Measurements from ENCODE around the gene GSS.

GSS gene

DNA sequence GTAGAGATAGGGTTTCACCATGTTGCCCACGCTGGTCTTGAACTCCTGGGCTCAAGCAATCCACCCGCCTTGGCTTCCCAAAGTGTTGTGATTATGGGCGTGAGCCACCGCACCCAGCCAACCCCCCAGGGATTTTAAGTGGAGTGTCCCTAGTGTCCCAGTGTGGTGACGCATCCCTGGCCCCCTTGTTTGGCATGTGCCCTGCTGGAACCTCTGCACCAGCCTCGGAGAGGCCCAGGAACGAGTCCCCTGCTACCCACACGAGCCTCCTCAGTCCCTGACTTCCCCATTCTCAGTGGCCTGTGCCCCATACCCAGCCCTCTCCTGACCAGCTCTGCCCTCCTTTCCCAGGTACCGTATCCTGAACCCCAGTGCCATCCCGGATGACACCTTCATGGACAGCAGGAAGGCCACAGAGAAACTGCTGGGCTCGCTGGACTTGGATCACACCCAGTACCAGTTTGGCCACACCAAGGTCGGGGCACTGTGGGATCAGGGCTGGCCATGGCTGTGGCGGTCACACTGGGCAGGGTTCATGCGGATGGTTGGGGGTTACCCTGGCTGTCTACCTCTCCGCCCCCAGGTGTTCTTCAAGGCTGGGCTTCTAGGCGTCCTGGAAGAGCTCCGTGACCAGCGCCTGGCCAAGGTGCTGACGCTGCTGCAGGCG lies 37.3 kb upstream of the GSS start:
- no peak for DNase-seq

DNA sequence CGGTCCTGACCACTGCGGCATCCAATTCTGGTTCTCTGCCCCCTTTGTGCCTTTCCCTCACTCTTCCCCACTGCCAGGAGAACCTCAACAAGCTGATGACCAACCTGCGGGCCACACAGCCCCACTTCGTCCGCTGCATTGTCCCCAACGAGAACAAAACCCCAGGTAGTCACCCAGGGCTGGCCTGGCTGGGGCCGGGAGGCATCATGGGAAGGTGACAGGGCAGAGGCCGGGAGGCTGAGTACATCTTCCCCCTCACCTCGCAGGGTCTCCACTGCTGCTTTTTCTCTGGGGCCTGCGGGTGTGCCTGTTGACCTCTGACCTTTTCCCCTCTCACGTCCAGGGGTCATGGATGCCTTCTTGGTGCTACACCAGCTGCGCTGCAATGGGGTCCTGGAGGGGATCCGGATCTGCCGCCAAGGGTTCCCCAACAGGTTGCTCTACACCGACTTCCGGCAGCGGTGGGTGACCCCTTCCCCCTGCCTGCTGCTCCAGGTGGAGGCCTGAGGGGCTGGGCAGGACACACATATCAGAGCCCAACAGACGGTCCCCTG lies 35.1 kb upstream of the GSS start:
- no peak for DNase-seq

GRCh38 chr20:34990231-34990630 lies 34.6 kb upstream of the GSS start:
- no peak for DNase-seq

GRCh38 chr20:34989670-34990069 lies 34.1 kb upstream of the GSS start:
- no peak for DNase-seq

- DNase-seq, result no peak
Measured at GRCh38 chr20:34989118-34989517, 33.5 kb upstream of the GSS start.

GRCh38 chr20:34988191-34988540 lies 32.6 kb upstream of the GSS start:
- no peak for DNase-seq

- DNase-seq, result no peak
Measured at GRCh38 chr20:34987288-34988190, 31.9 kb upstream of the GSS start.

DNA sequence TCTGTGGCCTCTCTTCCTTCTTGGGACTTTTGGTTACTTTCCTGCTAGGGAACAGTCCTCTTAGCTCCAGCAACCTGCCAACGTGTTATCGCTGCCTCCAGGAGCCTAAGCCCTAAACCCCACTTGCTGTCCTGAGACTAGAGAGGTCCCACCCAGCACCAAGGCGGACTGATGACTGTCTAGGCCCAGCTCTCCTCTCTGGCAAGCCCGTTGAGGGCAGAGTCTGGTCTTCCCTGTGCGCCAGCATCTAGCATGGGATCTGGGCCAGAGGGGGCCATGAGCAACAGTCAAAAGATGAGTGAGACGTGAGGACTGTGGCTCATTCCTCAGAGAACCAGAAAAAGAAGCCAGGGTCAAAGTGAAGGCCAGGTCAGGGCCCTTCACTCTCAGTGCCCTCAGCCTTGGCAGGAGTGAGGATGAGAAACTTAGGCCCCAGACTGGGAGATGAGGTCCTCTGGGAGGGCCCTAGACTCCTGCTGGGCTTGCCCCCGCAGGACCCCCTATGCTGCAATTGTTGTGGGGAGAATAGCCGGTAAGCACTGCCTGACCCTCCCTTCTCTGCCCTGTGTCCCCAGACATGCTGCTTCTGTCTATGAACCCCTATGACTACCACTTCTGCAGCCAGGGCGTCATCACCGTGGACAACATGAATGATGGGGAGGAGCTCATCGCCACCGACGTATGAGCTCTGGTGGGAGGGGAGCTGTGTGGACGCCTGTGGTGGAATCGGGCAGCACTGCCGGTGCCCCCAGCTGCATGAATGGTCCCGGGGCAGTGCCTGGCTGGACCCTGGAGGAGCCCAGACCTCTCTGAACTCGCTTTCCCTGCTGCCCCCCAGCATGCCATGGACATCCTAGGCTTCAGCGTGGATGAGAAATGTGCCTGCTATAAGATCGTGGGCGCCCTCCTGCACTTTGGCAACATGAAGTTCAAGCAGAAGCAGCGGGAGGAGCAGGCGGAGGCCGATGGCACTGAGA lies 31.0 kb upstream of the GSS start:
- no peak for DNase-seq

- DNase-seq, result no peak
Measured at GRCh38 chr20:34985461-34986310, 30.1 kb upstream of the GSS start.

DNA sequence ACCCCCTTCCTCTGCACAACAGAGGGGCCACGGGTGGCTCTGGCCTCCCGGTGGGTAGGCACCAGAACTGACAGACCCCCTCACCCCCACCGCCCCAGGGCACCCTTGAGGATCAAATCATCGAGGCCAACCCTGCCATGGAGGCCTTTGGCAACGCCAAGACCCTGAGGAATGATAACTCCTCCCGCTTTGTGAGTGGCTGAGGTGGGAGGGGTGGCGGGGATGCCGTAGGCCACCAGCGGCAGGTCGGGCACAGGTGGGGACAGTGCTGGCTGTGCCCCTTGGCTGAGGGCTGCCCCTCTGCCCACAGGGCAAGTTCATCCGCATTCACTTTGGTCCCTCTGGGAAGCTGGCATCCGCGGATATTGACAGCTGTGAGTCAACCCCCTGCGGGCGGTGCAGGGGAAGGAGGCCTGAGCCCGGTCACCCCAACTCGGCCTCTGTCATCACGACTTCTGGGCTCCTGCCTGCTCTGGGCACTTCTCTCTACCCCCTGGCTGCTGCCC lies 29.2 kb upstream of the GSS start:
- no peak for DNase-seq

- DNase-seq, result no peak
Measured at GRCh38 chr20:34983995-34984735, 28.6 kb upstream of the GSS start.

DNA sequence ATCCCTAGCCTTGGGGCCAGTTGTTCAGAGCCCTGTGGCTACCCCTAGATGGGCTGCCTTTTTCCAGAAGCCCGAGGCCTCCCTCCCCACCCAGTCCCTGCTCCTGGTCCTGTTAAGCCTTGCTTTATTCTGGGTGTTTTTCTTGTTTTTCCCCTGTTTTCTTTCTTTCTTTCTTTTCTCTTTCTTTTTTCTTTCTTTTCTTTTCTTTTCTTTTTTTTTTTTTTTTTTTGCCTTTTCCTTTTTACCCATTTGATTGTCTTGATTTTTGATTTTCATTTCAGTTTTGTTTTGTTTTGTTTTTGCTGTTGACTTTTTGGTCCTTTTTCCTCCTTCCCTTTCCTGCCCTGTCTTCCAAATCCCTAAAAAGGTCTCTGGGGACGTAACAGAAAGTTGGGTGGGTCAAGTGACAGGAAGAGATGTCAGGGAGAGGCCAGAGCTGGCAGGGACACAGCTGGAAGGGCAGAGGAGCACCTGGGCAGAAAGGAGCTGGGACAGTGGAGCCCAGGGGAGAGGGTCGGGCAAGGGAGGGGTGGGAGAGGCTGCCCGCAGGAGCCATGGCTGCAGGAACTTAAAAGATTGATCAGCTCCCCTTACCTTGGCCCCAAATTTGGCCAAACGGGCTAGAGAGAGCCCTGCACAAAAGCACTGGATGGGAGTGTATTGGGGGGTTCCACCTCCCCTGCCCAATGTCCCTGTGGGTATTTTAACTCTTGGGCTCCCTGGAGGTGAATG lies 27.6 kb upstream of the GSS start:
- DNase-seq, result no peak

GRCh38 chr20:34982270-34983088 lies 26.9 kb upstream of the GSS start:
- DNase-seq, result no peak

DNA sequence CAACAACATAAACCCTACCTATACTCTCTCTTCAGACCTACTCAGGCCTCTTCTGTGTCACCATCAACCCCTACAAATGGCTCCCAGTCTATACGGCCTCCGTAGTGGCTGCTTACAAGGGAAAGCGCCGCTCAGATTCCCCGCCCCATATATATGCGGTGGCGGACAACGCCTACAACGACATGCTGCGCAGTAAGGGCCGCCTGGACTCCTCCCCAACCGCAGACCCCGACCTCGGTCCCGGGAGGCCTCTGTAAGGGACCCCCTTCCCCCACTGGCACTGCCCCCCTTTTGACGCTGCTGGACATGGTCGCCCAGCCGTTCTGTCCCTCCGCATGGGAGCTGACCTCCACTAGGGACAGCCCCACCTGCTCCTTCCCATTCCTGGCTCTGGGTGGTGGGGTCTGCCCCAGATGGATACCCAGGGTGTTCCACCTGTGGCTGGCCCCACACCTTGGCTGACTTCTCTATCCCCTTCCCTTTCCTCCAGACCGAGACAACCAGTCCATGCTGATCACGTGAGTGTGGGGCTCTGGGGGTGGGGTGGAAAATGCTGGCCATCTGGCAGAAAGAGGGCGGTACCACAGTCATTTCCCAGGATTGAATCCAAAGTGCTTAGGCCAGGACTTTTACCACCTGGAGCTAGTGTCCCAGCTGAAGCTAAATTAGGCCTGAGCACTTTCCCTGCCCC lies 25.1 kb upstream of the GSS start:
- no peak for DNase-seq

- no peak for DNase-seq
Measured at GRCh38 chr20:34979366-34980153, 24.0 kb upstream of the GSS start.

- no peak for DNase-seq
Measured at GRCh38 chr20:34978092-34978744, 22.6 kb upstream of the GSS start.

DNA sequence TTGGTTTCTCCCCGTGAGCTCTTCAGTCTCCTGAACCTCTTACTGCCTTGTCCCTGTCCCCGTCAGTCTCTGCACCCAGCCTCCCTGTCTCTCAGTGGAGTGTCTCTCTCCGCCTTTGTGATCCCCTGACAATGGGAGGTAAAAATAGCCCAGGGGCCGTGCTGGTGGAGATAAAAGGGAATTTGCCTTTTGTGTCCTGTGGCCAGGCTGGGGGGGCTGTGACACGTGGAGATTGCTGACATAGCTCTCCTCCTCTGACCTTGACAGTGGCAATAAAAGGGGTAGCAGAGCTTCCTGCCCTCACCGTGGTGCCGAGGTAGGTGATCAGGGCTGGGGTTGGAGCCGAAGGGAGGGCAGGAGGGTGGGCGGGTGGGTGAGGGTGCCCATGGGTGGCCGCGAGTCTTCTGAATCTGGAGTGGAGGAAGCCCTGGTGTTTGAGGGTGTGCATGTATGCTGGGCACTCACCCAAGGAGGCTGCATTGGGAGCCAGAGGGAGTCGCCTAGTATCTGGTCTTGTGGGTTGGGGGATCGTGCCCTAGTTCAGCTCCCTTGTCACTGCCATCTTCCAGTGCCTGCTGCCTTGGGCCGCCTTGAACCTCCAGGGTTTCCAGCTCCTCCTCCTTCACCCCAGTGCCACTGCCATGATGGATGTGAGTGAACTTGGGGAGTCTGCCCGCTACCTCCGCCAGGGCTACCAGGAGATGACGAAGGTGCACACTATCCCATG lies 21.9 kb upstream of the GSS start:
- no peak for DNase-seq
